Fibroblast of skin of scalp (primary cell): ENCODE measurements around the gene ARMH3.
"Not testable (repeated sequence)": the region's sequence is repeated elsewhere in the genome, so short reads cannot be mapped to it uniquely, and the experiment has no call there.

ENCODE experiments used
- DNase-seq: peaks from one replicate; pipeline ENCODE4 v3.0.0-alpha.2; 2013

The ARMH3 gene

GRCh38 chr10:102046095-102046494, 9.9 kb downstream of the ARMH3 start:
- no peak for DNase-seq

GRCh38 chr10:102045292-102045691, 10.7 kb downstream of the ARMH3 start:
- no peak for DNase-seq

- no peak for DNase-seq
Observed at GRCh38 chr10:102040305-102041050, 15.5 kb downstream of the ARMH3 start.

GRCh38 chr10:102038410-102038809, 17.6 kb downstream of the ARMH3 start:
- DNase-seq, result no peak

- not testable (repeated sequence) for DNase-seq
Observed at GRCh38 chr10:102035807-102036206, 20.2 kb downstream of the ARMH3 start.

GRCh38 chr10:102033787-102034186, 22.2 kb downstream of the ARMH3 start:
- no peak for DNase-seq

GRCh38 chr10:102027261-102027660, 28.7 kb downstream of the ARMH3 start:
- no peak for DNase-seq

- no peak for DNase-seq
Observed at GRCh38 chr10:102024799-102025198, 31.2 kb downstream of the ARMH3 start.

- DNase-seq, result no peak
Observed at GRCh38 chr10:102020938-102021337, 35.0 kb downstream of the ARMH3 start.

GRCh38 chr10:102017295-102017694, 38.7 kb downstream of the ARMH3 start:
- no peak for DNase-seq

- no peak for DNase-seq
Observed at GRCh38 chr10:102016416-102016815, 39.6 kb downstream of the ARMH3 start.

- DNase-seq, result no peak
Observed at GRCh38 chr10:102010961-102011360, 45.0 kb downstream of the ARMH3 start.

GRCh38 chr10:102009801-102010425, 46.1 kb downstream of the ARMH3 start:
- DNase-seq, result peak; percentile 91

- no peak for DNase-seq
Observed at GRCh38 chr10:102007796-102008195, 48.2 kb downstream of the ARMH3 start.

GRCh38 chr10:102007031-102007430, 48.9 kb downstream of the ARMH3 start:
- not testable (repeated sequence) for DNase-seq

- DNase-seq, result no peak
Observed at GRCh38 chr10:102004376-102004775, 51.6 kb downstream of the ARMH3 start.

- DNase-seq, result peak; percentile 33
Observed at GRCh38 chr10:102003541-102003940, 52.4 kb downstream of the ARMH3 start.

GRCh38 chr10:102001435-102002068, 54.4 kb downstream of the ARMH3 start:
- DNase-seq, result no peak

- DNase-seq, result no peak
Observed at GRCh38 chr10:101997803-101998202, 58.2 kb downstream of the ARMH3 start.

GRCh38 chr10:101995451-101996063, 60.4 kb downstream of the ARMH3 start:
- peak; percentile 15 for DNase-seq

- DNase-seq, result no peak
Observed at GRCh38 chr10:101993651-101994200, 62.2 kb downstream of the ARMH3 start.

- no peak for DNase-seq
Observed at GRCh38 chr10:101993221-101993620, 62.8 kb downstream of the ARMH3 start.

- DNase-seq, result no peak
Observed at GRCh38 chr10:101987136-101987535, 68.8 kb downstream of the ARMH3 start.
